H7 (cell line): ENCODE results near the gene P3H4. TPM values are rescaled to one million over a fixed set of nuclear protein-coding genes. Genes with fewer than 3 reads are reported as not detected.
"Not testable (repeated sequence)": the region's sequence is repeated elsewhere in the genome, so short reads cannot be mapped to it uniquely, and the experiment has no call there.

ENCODE experiments used
- DNase-seq: peaks from one replicate; pipeline ENCODE4 v3.0.0; 2012
- H3K27me3 ChIP-seq: 2 replicates; pipeline ENCODE4 v1.6.0; 2011; ENCODE audit warnings: mild to moderate bottlenecking, low read length; ENCODE audit not compliant: control insufficient read depth, insufficient read depth
- H3K36me3 ChIP-seq: replicated peaks from 2 replicates; pipeline ENCODE4 v1.5.1; 2011; ENCODE audit warnings: low read length; ENCODE audit not compliant: control insufficient read depth, insufficient read depth
- H3K4me3 ChIP-seq: 2 replicates; pipeline ENCODE4 v1.5.1; 2011; ENCODE audit warnings: low read depth, mild to moderate bottlenecking, control low read depth, low read length, moderate library complexity; ENCODE audit not compliant: insufficient read depth
- total RNA-seq: library from RNA; depleted of rRNA; stranded (reverse); fragments of >200 nt; shearing (Covaris generic); gene quantifications from 2 replicates; pipeline ENCODE4 v1.2.3, GENCODE V29; 2014; rRNA removed

P3H4 gene
- 34.7 and 44.6 TPM in 2 replicates for total RNA-seq

GRCh38 chr17:41811549-41812380, at the start of gene P3H4:
Gene P3H4 (minus strand): TSS chr17:41811949. CDS start chr17:41811915, 34 bp downstream.
- peak within 1 kb of the TSS; percentile 82 for H3K4me3 ChIP-seq
- H3K27me3 ChIP-seq, result peaks cover 10% of the 10 kb centered on the region
- peaks cover 2% of the 10 kb centered on the region for H3K36me3 ChIP-seq
- peak; percentile 95 for DNase-seq

- H3K36me3 ChIP-seq, result no peaks in the 10 kb centered on the region
- no peak for DNase-seq
- no peak overlapping the region for H3K4me3 ChIP-seq
- no peaks in the 10 kb centered on the region for H3K27me3 ChIP-seq
Measured at GRCh38 chr17:41860254-41860931, 48.6 kb upstream of the P3H4 start.

GRCh38 chr17:41851382-41851781, 39.6 kb upstream of the P3H4 start:
- not testable (repeated sequence) for H3K27me3 ChIP-seq, H3K4me3 ChIP-seq, H3K36me3 ChIP-seq, DNase-seq

- H3K36me3 ChIP-seq, result no peaks in the 10 kb centered on the region; the same call in 1 of the 2 replicates
- no peak for DNase-seq
- H3K27me3 ChIP-seq, result no peaks in the 10 kb centered on the region
- no peak overlapping the region for H3K4me3 ChIP-seq
Measured at GRCh38 chr17:41849251-41849990, 37.7 kb upstream of the P3H4 start.

GRCh38 chr17:41848788-41849187, 37.0 kb upstream of the P3H4 start:
- no peaks in the 10 kb centered on the region for H3K27me3 ChIP-seq
- no peak overlapping the region for H3K4me3 ChIP-seq
- no peaks in the 10 kb centered on the region; the same call in 1 of the 2 replicates for H3K36me3 ChIP-seq
- DNase-seq, result no peak

GRCh38 chr17:41844971-41845370, 33.2 kb upstream of the P3H4 start:
- H3K27me3 ChIP-seq, result no peaks in the 10 kb centered on the region
- no peak overlapping the region for H3K4me3 ChIP-seq
- DNase-seq, result no peak
- H3K36me3 ChIP-seq, result no peaks in the 10 kb centered on the region

GRCh38 chr17:41840781-41841180, 29.0 kb upstream of the P3H4 start:
- H3K4me3 ChIP-seq, H3K36me3 ChIP-seq, H3K27me3 ChIP-seq, DNase-seq: not testable (repeated sequence)

- not testable (repeated sequence) for H3K36me3 ChIP-seq, H3K27me3 ChIP-seq, H3K4me3 ChIP-seq, DNase-seq
Measured at GRCh38 chr17:41839448-41839847, 27.7 kb upstream of the P3H4 start.

GRCh38 chr17:41837761-41838538, 26.2 kb upstream of the P3H4 start, which contains the start of gene KLHL10:
Gene KLHL10 (plus strand): TSS chr17:41837825. CDS start chr17:41837933, 108 bp downstream.
- no peak for DNase-seq
- no peaks in the 10 kb centered on the region for H3K36me3 ChIP-seq
- H3K4me3 ChIP-seq, result no peak within 1 kb of the TSS
- H3K27me3 ChIP-seq, result peaks cover 1% of the 10 kb centered on the region; the same call in 1 of the 2 replicates

- no peak for DNase-seq
- Histone ChIP-seq H3K27me3 (peaks cover 1% of the 10 kb centered on the region; the same call in 1 of the 2 replicates), H3K36me3 (no peaks in the 10 kb centered on the region; the same call in 1 of the 2 replicates), H3K4me3 (peak overlapping the region; percentile 83)
Measured at GRCh38 chr17:41836550-41837196, 24.9 kb upstream of the P3H4 start.

GRCh38 chr17:41835800-41836549, 24.2 kb upstream of the P3H4 start, which contains the start of gene NT5C3B:
Gene NT5C3B (minus strand): TSS chr17:41836232. CDS start chr17:41836193, 39 bp downstream.
- H3K27me3 ChIP-seq, result peaks cover 1% of the 10 kb centered on the region; the same call in 1 of the 2 replicates
- peaks cover 2% of the 10 kb centered on the region for H3K36me3 ChIP-seq
- peak; percentile 98 for DNase-seq
- peak within 1 kb of the TSS; percentile 83 for H3K4me3 ChIP-seq

- Histone ChIP-seq H3K36me3 (peaks cover 7% of the 10 kb centered on the region), H3K27me3 (peaks cover 1% of the 10 kb centered on the region; the same call in 1 of the 2 replicates), H3K4me3 (peak overlapping the region; percentile 83)
- peak; percentile 65 for DNase-seq
Measured at GRCh38 chr17:41835214-41835799, 23.6 kb upstream of the P3H4 start.
